Measurements from ENCODE around the gene ULK3.
A peak's percentile ranks its signal among the peaks of the same experiment; 100 is the strongest.

Gene ULK3

GRCh38 chr15:74821091-74821789, 21.7 kb downstream of the ULK3 start:
- DNase-seq = no peak

GRCh38 chr15:74820056-74820455, 22.9 kb downstream of the ULK3 start:
- DNase-seq = no peak

GRCh38 chr15:74817370-74817737, 25.6 kb downstream of the ULK3 start:
- no peak for DNase-seq

- DNase-seq = no peak
These were observed 26.2 kb downstream of the ULK3 start for GRCh38 chr15:74816624-74817369.

- DNase-seq = no peak
These were observed 27.0 kb downstream of the ULK3 start for GRCh38 chr15:74815961-74816360.

- DNase-seq = no peak
These were observed 27.6 kb downstream of the ULK3 start for GRCh38 chr15:74815121-74815934.

GRCh38 chr15:74812533-74812932, 30.4 kb downstream of the ULK3 start, which contains the start of gene LMAN1L:
Gene LMAN1L, plus strand, starts transcription at chr15:74812835. Its CDS starts 20 bp downstream, at chr15:74812855.
- DNase-seq = no peak

GRCh38 chr15:74809956-74810355, 33.0 kb downstream of the ULK3 start:
- no peak for DNase-seq

GRCh38 chr15:74809242-74809641, 33.7 kb downstream of the ULK3 start:
- no peak for DNase-seq

- no peak for DNase-seq
These were observed 34.1 kb downstream of the ULK3 start for GRCh38 chr15:74808840-74809229.

GRCh38 chr15:74808078-74808839, 34.7 kb downstream of the ULK3 start:
- no peak for DNase-seq

- no peak for DNase-seq
These were observed 35.7 kb downstream of the ULK3 start for GRCh38 chr15:74807282-74807681.

GRCh38 chr15:74804935-74805334, 38.0 kb downstream of the ULK3 start:
- no peak for DNase-seq

- no peak for DNase-seq
These were observed 40.0 kb downstream of the ULK3 start for GRCh38 chr15:74802862-74803447.

- DNase-seq = no peak
These were observed 40.7 kb downstream of the ULK3 start for GRCh38 chr15:74802290-74802689.

- no peak for DNase-seq
These were observed 41.5 kb downstream of the ULK3 start for GRCh38 chr15:74801311-74801997.

GRCh38 chr15:74800559-74801094, 42.3 kb downstream of the ULK3 start:
- DNase-seq = no peak

GRCh38 chr15:74799856-74800558, 42.9 kb downstream of the ULK3 start:
- DNase-seq = peak; percentile 94 to 95

- peak; percentile 51 to 57 for DNase-seq
These were observed 43.6 kb downstream of the ULK3 start for GRCh38 chr15:74799255-74799855.

All from activated T-cell treated with anti-CD3 and anti-CD28 coated beads, Interleukin-2, amount 50 U/mL, for 48 hours (primary cell).